ENCODE results near the gene SNCAIP.
"Not testable (repeated sequence)": the region's sequence is repeated elsewhere in the genome, so short reads cannot be mapped to it uniquely, and the experiment has no call there.

The SNCAIP gene

GRCh38 chr5:122316656-122317055 lies 4.6 kb downstream of the SNCAIP start:
- no peak for DNase-seq

DNA sequence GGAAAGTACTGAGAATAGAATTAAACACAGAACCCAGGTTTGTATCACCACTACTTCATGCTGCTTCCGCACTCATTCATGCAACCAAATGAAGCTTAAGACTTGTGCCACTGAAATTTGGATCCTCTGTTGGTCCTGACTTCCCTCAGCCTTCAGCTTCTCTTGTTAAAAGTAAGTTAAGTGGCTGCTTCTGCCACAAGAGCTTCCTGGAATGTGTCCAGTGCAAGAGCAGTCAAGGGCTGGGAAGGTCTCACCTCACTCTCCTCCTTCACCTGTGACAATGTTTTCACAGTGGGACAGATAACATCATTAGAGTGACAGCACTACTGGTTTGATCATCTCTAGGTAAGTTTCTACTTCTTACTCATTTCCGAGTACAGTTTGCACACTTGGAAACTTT lies 7.9 kb downstream of the SNCAIP start:
- DNase-seq = no peak

GRCh38 chr5:122321921-122322320 lies 9.9 kb downstream of the SNCAIP start:
- DNase-seq = no peak

DNA sequence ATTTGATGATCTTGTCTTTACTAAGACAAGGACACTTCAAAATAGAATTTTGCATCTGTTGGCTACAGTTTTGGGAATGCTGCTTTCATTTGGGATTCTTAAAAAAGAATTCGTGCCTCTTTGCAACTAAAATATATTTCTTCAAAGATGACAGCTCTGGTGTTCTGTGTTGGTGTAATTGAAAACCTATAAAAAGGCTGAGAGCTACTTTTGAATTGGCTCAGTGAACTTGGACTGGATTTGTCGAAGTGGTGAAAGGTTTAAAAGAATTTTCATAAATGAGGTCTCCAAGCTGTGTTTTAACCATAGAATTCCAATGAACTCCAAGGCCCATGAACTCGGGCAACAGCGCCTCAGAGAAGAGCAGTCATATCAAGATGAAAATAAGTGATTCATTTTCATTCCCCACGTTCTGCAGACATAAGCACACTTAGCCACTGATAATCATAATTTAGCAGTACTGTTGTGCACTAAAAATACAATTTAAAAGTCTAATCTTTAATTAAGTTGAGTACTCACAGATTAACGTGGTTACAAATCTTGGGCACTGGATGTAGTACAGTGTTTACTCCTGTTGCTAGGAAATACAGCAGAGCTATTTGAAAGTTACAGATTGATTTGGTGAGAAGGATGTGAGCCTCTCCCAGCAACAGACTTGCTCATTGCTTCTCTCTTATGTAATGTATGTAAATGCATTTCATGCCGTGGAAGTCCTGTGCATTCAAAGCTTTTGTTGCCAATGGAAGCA lies 10.9 kb downstream of the SNCAIP start:
- DNase-seq = no peak

DNA sequence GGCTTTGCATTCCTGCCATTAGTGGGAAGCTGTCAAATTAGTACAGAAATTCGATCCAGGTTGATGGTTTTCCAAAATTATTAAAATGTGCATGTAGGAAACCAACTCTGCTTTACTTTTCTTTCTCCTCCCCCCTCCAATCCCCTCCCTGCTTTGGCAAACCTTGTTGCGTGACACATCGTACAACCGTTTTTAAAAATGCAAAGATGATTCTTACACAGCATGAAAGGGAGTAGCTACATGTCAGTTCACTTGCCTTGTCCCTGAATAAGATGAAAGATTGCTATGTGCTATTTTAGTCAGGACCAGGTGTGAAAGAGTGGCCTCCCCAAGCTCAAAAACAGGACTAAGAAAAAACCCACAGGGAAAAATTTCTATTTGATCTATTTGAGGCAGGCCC lies 11.7 kb downstream of the SNCAIP start:
- DNase-seq = no peak

GRCh38 chr5:122327110-122327509 lies 15.1 kb downstream of the SNCAIP start:
- no peak for DNase-seq

- DNase-seq = no peak
These were observed 18.8 kb downstream of the SNCAIP start for GRCh38 chr5:122330881-122331280.

DNA sequence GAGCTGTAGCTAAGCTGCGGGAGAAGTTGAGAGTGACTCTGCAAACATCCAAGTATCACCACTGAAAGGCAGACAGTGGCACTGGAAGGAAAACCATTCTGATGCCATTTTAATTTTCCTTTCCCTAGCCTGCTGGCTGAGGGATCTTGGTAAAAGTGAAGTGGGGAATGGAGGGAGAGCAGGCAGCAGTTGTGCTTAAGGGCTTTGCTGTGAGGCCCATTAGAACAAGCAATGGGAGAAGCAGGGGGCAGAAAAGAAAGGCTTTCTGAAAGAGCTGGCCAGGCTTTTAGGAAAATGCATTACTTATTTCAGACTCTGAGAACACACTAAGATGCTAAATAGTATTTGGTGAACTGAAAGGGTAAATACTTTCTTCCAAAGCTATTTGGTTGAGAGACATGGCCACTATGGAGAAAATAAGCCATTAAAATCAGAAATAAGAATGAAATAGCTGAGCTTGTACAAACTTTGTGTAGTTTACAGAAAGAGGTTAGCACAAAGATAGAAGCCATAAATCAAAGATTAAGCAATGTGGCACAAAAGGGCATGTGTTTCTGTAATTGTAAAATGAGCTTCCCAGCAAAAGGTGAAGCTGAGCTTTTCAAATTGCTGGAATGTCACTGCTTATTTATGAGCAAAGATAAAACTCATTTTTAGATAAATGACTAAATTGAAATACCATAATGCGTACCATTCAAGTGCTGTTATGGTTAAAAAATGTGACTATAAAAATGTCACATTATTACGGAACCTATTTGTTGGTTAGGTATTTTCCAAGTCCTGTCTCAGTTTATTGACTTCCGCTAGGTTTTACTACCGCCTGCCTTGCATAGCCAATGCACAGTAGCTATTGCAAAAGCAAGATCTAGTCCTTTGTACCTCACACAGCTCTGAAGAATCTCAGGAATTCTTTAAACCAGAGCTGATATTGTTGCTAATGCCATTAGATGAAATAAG lies 20.8 kb downstream of the SNCAIP start:
- DNase-seq = no peak

DNA sequence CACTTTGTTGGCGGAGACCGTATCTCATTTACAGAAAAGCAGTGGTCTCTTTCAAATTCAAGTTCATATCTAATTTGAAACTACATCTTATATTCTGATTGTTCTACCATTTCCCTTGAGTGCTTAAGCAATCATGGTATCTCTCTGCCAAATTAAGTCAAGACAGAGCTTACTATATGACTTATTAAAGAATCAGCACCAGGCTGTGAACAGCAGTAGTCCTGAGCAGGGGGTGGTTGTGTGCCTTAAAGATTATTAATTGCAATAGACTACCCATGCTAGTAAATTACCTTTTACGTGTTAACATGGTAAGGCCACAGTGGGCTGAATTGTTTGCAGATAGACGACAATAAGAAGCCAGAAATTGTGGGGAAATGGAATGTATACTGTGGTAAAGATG lies 21.5 kb downstream of the SNCAIP start:
- no peak for DNase-seq

GRCh38 chr5:122339591-122339990 lies 27.6 kb downstream of the SNCAIP start:
- no peak for DNase-seq

GRCh38 chr5:122341087-122341486 lies 29.1 kb downstream of the SNCAIP start:
- DNase-seq = no peak

DNA sequence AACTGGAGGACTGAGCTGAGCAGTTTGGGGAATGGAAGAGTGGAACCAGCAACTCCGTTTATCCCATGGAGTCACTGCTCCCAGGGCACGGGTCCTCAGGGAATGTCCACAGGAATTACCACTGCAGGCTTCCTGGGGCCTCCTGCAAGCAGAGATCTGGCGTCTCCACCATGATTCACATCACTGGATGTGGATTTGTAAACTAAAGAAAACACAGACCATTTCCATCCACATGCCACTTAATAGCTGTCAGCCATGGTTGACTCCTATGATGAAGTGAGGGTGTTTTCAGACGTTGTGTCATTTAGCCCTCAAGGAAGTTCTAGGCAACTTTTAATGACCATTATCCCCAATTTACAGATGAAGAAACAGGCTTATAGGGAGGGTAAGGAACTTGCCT lies 30.2 kb downstream of the SNCAIP start:
- DNase-seq = no peak

- DNase-seq = no peak
These were observed 35.0 kb downstream of the SNCAIP start for GRCh38 chr5:122346897-122347581.

GRCh38 chr5:122350496-122350895 lies 38.5 kb downstream of the SNCAIP start:
- DNase-seq = no peak

DNA sequence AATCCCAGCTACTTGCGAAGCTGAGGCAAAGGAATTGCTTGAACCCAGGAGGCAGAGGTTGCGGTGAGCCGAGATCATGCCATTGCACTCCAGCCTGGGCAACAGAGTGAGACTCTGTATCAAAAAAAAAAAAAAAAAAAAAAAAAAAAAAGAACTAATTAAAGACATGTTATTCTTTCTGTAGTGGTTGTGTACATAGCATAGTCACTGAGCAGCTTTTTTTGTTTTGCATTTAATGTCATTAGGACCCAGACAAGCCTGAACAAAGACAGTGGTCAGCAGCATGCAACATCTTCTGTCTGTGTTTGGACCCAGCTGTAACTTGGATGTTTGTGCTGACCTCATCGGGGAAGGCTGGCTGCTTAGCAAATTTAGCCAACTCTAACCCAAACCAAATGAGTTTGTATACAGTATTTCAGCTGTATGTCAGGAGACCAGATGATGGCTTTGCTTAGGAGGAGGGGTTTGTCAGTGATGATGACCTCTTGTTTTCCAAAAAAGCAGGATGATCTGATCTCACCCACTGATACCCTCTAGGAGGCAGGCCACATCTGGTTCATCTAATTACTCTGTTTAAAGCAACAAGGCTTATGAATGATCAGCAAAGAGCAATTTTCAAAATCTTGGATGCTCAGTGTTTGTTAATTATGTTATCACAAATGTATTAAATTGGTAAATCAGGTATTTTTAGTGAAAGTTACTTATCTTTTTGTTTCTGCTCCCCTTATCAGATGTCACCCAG lies 39.5 kb downstream of the SNCAIP start:
- DNase-seq = no peak

DNA sequence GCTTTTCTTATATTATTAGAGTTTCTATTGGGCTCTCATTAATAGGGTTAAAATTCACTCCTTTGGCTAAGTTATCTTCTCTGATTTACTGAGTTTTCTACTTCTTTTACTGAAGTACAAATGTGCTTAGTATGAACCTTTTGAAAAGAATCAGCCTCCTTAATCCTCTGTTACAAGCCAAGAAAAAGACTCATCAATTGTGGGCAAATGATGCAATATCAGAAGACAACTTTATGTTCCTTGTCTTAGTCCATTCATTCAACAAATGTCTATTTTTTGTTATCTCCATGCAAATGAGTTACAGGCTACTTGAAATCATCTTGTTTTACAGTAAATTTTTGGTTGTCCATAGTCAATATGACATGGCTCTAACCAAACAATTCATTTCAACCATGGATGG lies 40.3 kb downstream of the SNCAIP start:
- DNase-seq = no peak

DNA sequence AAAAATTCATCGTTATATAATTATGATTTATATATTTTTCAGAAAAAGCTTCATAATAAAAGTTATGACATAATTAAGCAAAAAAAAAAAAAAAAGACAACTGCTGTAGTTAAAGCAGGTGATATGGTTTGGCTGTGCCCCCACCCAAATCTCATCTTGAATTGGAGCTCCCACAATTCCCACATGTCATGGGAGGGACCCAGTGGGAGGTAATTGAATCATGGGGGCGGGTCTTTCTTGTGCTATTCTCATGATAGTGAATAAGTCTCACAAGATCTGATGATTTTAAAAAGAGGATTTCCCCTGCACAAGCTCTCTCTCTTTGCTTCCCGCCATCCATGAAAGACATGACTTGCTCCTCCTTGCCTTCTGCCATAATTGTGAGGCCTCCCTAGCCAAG lies 41.3 kb downstream of the SNCAIP start:
- not testable (repeated sequence) for DNase-seq

- DNase-seq = no peak
These were observed 42.3 kb downstream of the SNCAIP start for GRCh38 chr5:122354293-122354692.

- DNase-seq = no peak
These were observed 43.3 kb downstream of the SNCAIP start for GRCh38 chr5:122355324-122355723.

- no peak for DNase-seq
These were observed 44.8 kb downstream of the SNCAIP start for GRCh38 chr5:122356855-122357254.

GRCh38 chr5:122358372-122358979 lies 46.4 kb downstream of the SNCAIP start:
- DNase-seq = no peak

DNA sequence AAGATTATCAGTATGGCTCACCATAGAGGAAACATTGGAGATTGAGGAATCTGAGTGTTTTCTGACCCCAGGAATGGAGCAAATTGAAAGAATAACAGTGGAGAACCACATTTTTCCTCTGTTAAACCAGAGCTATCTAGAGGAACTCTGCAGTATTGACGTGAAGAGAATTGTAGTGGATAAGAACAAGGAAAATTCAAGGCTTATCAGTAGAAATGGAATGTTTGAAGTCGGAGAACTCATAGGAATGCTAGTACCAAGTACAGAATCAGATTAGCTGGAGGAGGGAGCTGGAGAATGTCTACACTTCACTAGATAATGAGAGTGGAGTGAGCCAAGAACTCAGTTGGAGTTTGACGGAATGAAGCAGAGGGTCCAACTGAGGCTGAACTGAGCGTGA lies 50.3 kb downstream of the SNCAIP start:
- no peak for DNase-seq

Data from activated gamma-delta T cell treated with Interleukin-2 at 50 U/mL for 16 hours (primary cell).